Measurements from ENCODE around the gene SELENOV. TPM values are rescaled to one million over a fixed set of nuclear protein-coding genes. Genes with fewer than 3 reads are reported as not detected.

The SELENOV gene
- total and polyA plus RNA-seq, 9 of the 15 experiments (the other 6 are each of a cell fraction or from before 2014, with no cell fraction given) = 0.04 to 0.09 (median 0.06) TPM; not detected in 4

DNA sequence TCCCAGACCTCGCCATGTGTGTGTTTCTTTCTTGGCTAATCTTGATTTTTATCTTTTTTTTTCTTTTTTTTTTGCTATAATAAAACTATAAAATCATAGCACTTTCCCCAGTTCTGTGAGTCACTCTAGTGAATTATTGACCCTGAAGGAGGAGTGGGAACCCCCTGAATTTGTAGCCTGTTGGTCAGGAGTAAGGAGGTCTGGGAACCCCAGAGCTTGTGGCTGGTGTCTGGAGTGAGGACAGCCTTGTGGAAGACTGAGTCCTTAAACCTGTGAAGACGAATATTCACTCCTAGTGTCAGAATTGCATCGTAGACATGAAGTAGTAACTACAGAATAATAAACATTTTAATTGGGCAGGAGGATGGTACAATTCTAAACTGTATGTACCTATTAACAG is 10.3 kb downstream of the SELENOV start:
- Histone ChIP-seq H3K79me2 (ENCODE audit: control insufficient read depth, insufficient read depth, low read length) (no peaks in the 10 kb centered on the region), H4K20me1 (replicated peaks; ENCODE audit: control insufficient read depth, insufficient read depth, low read length) (no peaks in the 10 kb centered on the region), H3K27me3 (ENCODE audit: control insufficient read depth in 2 of 2, insufficient read depth in 2 of 2, low read length in 2 of 2) (no peaks in the 10 kb centered on the region), H2AFZ (ENCODE audit: low read depth, low read length) (no peak overlapping the region), H3K27ac (ENCODE audit: extremely low read depth, low read depth, low read length) (no peak overlapping the region), H3K4me3 (no peak overlapping the region), H3K9ac (ENCODE audit: insufficient read depth in 1 of 2, low read depth in 2 of 2, low read length in 2 of 2) (no peak overlapping the region), H3K36me3 (ENCODE audit: control insufficient read depth, insufficient read depth, low read length) (no peaks in the 10 kb centered on the region), H3K9me3 (replicated peaks; ENCODE audit: control insufficient read depth, insufficient read depth, low read depth, low read length) (no peaks in the 10 kb centered on the region), H3K4me2 (ENCODE audit: insufficient read depth, low read length) (no peak overlapping the region), H3K9me1 (ENCODE audit: control insufficient read depth, insufficient read depth, low read length) (no peaks in the 10 kb centered on the region), H3K4me1 (replicated peaks in 1 of 2; ENCODE audit: control insufficient read depth in 2 of 2, insufficient read depth in 2 of 2, low read length in 2 of 2) (peaks cover 3 to 4% of the 10 kb centered on the region in 2 experiments; a peak in 3 of 5 replicates)
- intact Hi-C loops (cut with micrococcal nuclease) (no loop called here), in situ Hi-C loops (cut with MboI) (no loop called here)
- TF ChIP-seq CAMTA2 (CRISPR knock-in tag; conservative IDR thresholded peaks at IDR 0.05) = no peak
- POLR2A ChIA-PET = interaction anchor here (1.3 kb wide), 1 partner anchor 80 kb away, joined by 4 read pairs; the partner anchor contains the start of gene SUPT5H
- DNase-seq (ENCODE audit: extremely low read depth in 1 of 4, low spot score in 3 of 4) (no peak), ATAC-seq (no peak), FAIRE-seq (no peak)
- WGBS (ENCODE audit: insufficient coverage, low coverage, missing lambda C conversion rate) = 94% methylated on average over 3 of the region's 3 CpGs
- no TSS peak for BruUV-seq (replicated peaks)
- CTCF ChIA-PET (ENCODE audit: low intra/inter-chr PET ratio) = no interaction called here

GRCh38 chr19:39531834-39532232 is 16.9 kb downstream of the SELENOV start:
- H3K9me1 ChIP-seq (ENCODE audit: control insufficient read depth, insufficient read depth, low read length) = no peaks in the 10 kb centered on the region
- H3K4me1 ChIP-seq (replicated peaks in 1 of 2; ENCODE audit: control insufficient read depth in 2 of 2, insufficient read depth in 2 of 2, low read length in 2 of 2) = peaks cover 3 to 6% of the 10 kb centered on the region in 2 experiments; a peak in 2 of 5 replicates
- H3K79me2 ChIP-seq (ENCODE audit: control insufficient read depth, insufficient read depth, low read length) = peaks cover 16% of the 10 kb centered on the region
- H3K9me3 ChIP-seq (replicated peaks; ENCODE audit: control insufficient read depth, insufficient read depth, low read depth, low read length) = no peaks in the 10 kb centered on the region
- H3K36me3 ChIP-seq (ENCODE audit: control insufficient read depth, insufficient read depth, low read length) = no peaks in the 10 kb centered on the region
- in situ Hi-C loops (cut with MboI) = no loop called here
- peak overlapping the region; percentile 96 for H3K4me2 ChIP-seq (ENCODE audit: insufficient read depth, low read length)
- peak overlapping the region; percentile 59 for H3K27ac ChIP-seq (ENCODE audit: extremely low read depth, low read depth, low read length)
- DNase-seq (ENCODE audit: extremely low read depth in 1 of 4, low spot score in 3 of 4) (peak in 1 of 4 experiments; percentile 39), FAIRE-seq (no peak), ATAC-seq (peak; percentile 13; the same call in 2 of the 3 replicates)
- BruUV-seq (replicated peaks) = no TSS peak
- intact Hi-C loops (cut with micrococcal nuclease) = loop anchor here (1.0 to 2.0 kb wide), 3 partner anchors 34 to 92 kb away; partner anchors contain the start of gene DLL3
- H3K9ac ChIP-seq (ENCODE audit: insufficient read depth in 1 of 2, low read depth in 2 of 2, low read length in 2 of 2) = peak overlapping the region; percentile 80 to 97
- CTCF ChIA-PET (ENCODE audit: low intra/inter-chr PET ratio) = interaction anchor here (0.6 to 2.1 kb wide), 5 partner anchors 29 to 91 kb away, joined by 3 to 12 read pairs (median 6); no protein-coding TSS in a partner anchor
- peak overlapping the region; percentile 72 for H3K4me3 ChIP-seq
- H2AFZ ChIP-seq (ENCODE audit: low read depth, low read length) = peak overlapping the region; percentile 95
- no peaks in the 10 kb centered on the region for H4K20me1 ChIP-seq (replicated peaks; ENCODE audit: control insufficient read depth, insufficient read depth, low read length)
- POLR2A ChIA-PET = interaction anchor here (0.8 to 1.1 kb wide), 3 partner anchors 24 to 96 kb away, joined by 3 to 4 read pairs (median 3); partner anchors contain the start of gene RPS16
- no peaks in the 10 kb centered on the region for H3K27me3 ChIP-seq (ENCODE audit: control insufficient read depth in 2 of 2, insufficient read depth in 2 of 2, low read length in 2 of 2)
- 0% methylated on average over 14 of the region's 14 CpGs for WGBS (ENCODE audit: insufficient coverage, low coverage, missing lambda C conversion rate)
- no peak for TF ChIP-seq SNAPC5 (CRISPR knock-in tag; IDR thresholded peaks at IDR 0.05)
- no peak for TF ChIP-seq TSC22D4 (tag; IDR thresholded peaks at IDR 0.05)
- TF ChIP-seq NR2F6 (CRISPR knock-in tag; IDR thresholded peaks at IDR 0.05) = no peak
- 0 out of 2 replicates have a peak, but pooled peaks have one; percentile 53 for TF ChIP-seq HDGF (IDR thresholded peaks at IDR 0.05)
- no peak for TF ChIP-seq HDAC6 (IDR thresholded peaks at IDR 0.05; ENCODE audit: low read depth, low read length)
- TF ChIP-seq FOXJ2 (tag; IDR thresholded peaks at IDR 0.05) = no peak
- TF ChIP-seq UBTF (IDR thresholded peaks at IDR 0.05; ENCODE audit: borderline replicate concordance in 1 of 2, low read depth in 2 of 2, low read length in 2 of 2) = 0 out of 4 replicates have a peak, but pooled peaks of 1 of the 2 experiments have one; percentile 5
- 0 out of 2 replicates have a peak, but pooled peaks have one; percentile 6 for TF ChIP-seq ZNF263 (CRISPR knock-in tag; IDR thresholded peaks at IDR 0.05; ENCODE audit: borderline replicate concordance)

Measured in K562 (cell line).